Motor neuron (in vitro differentiated cells): Measurements from ENCODE around the gene DLX2. TPM values are rescaled to one million over a fixed set of nuclear protein-coding genes. Genes with fewer than 3 reads are reported as not detected.

Source experiments
- ATAC-seq, 8 experiments: fragments of 200-7000 bp; cut with Tn5 transposase; replicated peaks in 6 of 8; 2 replicates each; pipeline ENCODE4 v1.8.0; 2021; ENCODE audit warnings: mild to moderate bottlenecking in 8 of 8, moderate library complexity in 8 of 8
- H3K27ac ChIP-seq, 2 donors: fragments of 250-450 bp; sonication (Bioruptor Pico); 2 replicates each; pipeline ENCODE4 v1.9.0; 2021; ENCODE audit warnings: antibody characterized with exemption in 2 of 2, mild to moderate bottlenecking in 2 of 2, moderate library complexity in 1 of 2
- H3K4me1 ChIP-seq, 2 donors: fragments of 250-450 bp; sonication (Bioruptor Pico); replicated peaks in 1 of 2; 2 replicates each; pipeline ENCODE4 v1.6.1; 2021; ENCODE audit warnings: antibody characterized with exemption in 2 of 2, mild to moderate bottlenecking in 2 of 2, moderate library complexity in 1 of 2
- H3K4me3 ChIP-seq, 5 donors: fragments of 250-450 bp; sonication (Bioruptor Pico); 2 replicates each; pipeline ENCODE4 v1.9.0; 2021; ENCODE audit warnings: antibody characterized with exemption in 5 of 5, mild to moderate bottlenecking in 5 of 5, moderate library complexity in 4 of 5
- WGBS, 10 experiments: fragments of 450-650 bp; shearing (Covaris generic); methylation state at CpG; one replicate each; pipeline ENCODE4 v1.0.0; 2022; 5-methylcytosine and 5-hydroxymethylcytosine counted together
- in situ Hi-C, 9 experiments: fragments of 400-800 bp; cut with MboI; loops; one replicate each; pipeline ENCODE4 v1.15.0; 2021; ENCODE audit warnings: low sequenced_read_pairs in 9 of 9, low pct_unique_long_range_greater_than_20kb in 2 of 9; ENCODE audit not compliant: unreplicated experiment in 9 of 9
- total RNA-seq, 8 experiments: library from RNA; unstranded; fragments of 300-600 nt; gene quantifications; 2 replicates each; pipeline versions ENCODE4 v1.2.3 to v1.2.4, GENCODE V29; 2022

Gene DLX2
- total RNA-seq, 8 experiments from 2014 or later: 0.05 to 19.2 (median 0.32) TPM

- no peak for ATAC-seq
- Histone ChIP-seq H3K27ac (no peak overlapping the region), H3K4me3 (no peak overlapping the region), H3K4me1 (peaks cover 0 to 5% of the 10 kb centered on the region in 2 donors)
- WGBS, 10 experiments: 0 to 70% (median 8%) methylated on average over 1 to 25 of the region's 37 CpGs; no CpG with 5 or more reads in 1 of the 10 experiments
- in situ Hi-C loops: no loop called here
These were observed 14.3 kb downstream of the DLX2 start for GRCh38 chr2:172088245-172089004.

GRCh38 chr2:172087780-172088244 lies 14.9 kb downstream of the DLX2 start:
- WGBS, 10 experiments: 0 to 20% (median 2%) methylated on average over 1 to 13 of the region's 23 CpGs; no CpG with 5 or more reads in 4 of the 10 experiments
- ATAC-seq: no peak
- Histone ChIP-seq H3K4me3 (no peak overlapping the region), H3K27ac (no peak overlapping the region), H3K4me1 (peaks cover 0 to 5% of the 10 kb centered on the region in 2 donors)
- in situ Hi-C loops: no loop called here

GRCh38 chr2:172087207-172087779 lies 15.4 kb downstream of the DLX2 start:
- 0 to 80% (median 4%) methylated on average over 2 to 20 of the region's 31 CpGs; no CpG with 5 or more reads in 2 of the 10 experiments for WGBS, 10 experiments
- Histone ChIP-seq H3K27ac (no peak overlapping the region), H3K4me3 (no peak overlapping the region)

GRCh38 chr2:172086241-172087206 lies 16.2 kb downstream of the DLX2 start:
- 0 to 67% (median 0%) methylated on average over 1 to 17 of the region's 54 CpGs; no CpG with 5 or more reads in 1 of the 10 experiments for WGBS, 10 experiments
- no peak overlapping the region for H3K4me3 ChIP-seq
- no peak overlapping the region for H3K27ac ChIP-seq
- peaks cover 0 to 5% of the 10 kb centered on the region in 2 donors for H3K4me1 ChIP-seq
- in situ Hi-C loops: no loop called here
- no peak for ATAC-seq

More at GRCh38 chr2:172087207-172087779, 15.4 kb downstream of the DLX2 start:
- in situ Hi-C loops: no loop called here
- peaks cover 0 to 5% of the 10 kb centered on the region in 2 donors for H3K4me1 ChIP-seq
- no peak for ATAC-seq

DNA sequence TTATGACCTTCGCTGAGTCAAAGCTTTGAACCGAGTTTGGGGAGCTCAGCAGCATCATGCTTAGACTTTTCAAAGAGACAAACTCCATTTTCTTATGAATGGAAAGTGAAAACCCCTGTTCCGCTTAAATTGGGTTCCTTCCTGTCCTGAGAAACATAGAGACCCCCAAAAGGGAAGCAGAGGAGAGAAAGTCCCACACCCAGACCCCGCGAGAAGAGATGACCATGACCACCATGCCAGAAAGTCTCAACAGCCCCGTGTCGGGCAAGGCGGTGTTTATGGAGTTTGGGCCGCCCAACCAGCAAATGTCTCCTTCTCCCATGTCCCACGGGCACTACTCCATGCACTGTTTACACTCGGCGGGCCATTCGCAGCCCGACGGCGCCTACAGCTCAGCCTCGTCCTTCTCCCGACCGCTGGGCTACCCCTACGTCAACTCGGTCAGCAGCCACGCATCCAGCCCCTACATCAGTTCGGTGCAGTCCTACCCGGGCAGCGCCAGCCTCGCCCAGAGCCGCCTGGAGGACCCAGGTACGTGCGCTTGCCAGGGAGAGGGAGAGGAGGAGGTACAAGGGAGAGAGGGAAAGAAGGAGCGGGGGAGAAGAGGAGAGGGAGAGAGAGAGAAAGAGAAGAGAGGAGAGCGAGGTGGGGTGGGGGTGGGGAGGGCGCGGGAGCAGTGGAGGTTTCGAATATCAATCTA lies 17.1 kb downstream of the DLX2 start, which contains the start of gene DLX1:
TSS of gene DLX1 (plus strand) at position 48 of the 700 bp plus-strand sequence. CDS start at position 219, 171 bp downstream.
- WGBS, 10 experiments: 0% methylated on average over 1 to 11 of the region's 34 CpGs; no CpG with 5 or more reads in 5 of the 10 experiments
- ATAC-seq: peak; percentile 3 to 43 (median 10)
- no peak within 1 kb of the TSS for H3K27ac ChIP-seq
- H3K4me3 ChIP-seq: peak within 1 kb of the TSS; percentile 12 to 37 (median 31)
- H3K4me1 ChIP-seq: peaks cover 0 to 5% of the 10 kb centered on the region in 2 donors
- in situ Hi-C loops: no loop called here

DNA sequence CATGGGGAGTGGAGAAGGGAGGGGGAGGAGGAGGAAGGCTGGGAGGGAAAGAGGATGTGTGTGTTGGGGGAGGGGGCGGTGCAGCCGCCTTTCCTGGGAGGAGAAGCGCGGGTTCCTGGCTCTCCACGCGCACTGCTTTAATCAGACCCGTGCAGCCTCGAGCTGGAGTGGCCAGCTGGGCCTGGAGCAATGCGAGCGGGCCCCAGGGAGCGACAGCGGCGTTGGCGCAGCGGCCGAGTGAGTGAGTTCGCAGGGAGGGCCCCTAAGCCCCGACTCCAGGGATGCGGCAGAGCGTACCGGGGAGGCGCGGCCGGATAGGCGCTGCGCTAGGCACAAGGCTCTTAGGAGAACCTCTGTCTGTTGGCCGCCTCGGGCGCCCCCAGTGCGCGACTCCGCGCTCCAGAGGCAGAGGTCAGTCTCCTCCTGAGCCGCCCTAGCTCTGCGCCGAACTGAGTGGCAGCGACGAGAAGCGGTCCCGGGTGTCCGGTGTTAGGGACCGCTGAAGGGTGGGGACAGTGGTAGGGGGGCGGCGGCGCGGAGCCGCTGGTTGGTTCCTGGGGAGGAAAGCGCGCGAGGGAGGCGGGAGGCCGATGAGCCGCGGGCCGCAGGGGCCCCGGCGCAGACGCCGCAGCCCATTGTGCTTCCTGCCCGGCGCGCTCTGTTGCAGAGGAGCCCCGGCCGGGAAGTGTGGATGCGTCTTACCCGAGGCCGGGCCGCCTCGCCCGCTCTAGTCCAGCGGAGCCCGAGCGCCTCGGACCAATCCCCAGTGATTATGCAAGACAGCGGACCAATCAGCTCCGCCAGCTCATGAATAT lies 17.8 kb downstream of the DLX2 start:
- H3K27ac ChIP-seq: no peak overlapping the region
- peak overlapping the region; percentile 12 to 37 (median 31) for H3K4me3 ChIP-seq
- in situ Hi-C loops: no loop called here
- ATAC-seq: peak; percentile 94 to 98 (median 97)
- H3K4me1 ChIP-seq: peaks cover 0 to 5% of the 10 kb centered on the region in 2 donors
- WGBS, 10 experiments: 0 to 13% (median 0%) methylated on average over 3 to 10 of the region's 76 CpGs; no CpG with 5 or more reads in 7 of the 10 experiments

GRCh38 chr2:172084395-172084644 lies 18.4 kb downstream of the DLX2 start:
- peak overlapping the region in 2 of 5 donors; percentile 31 to 35 for H3K4me3 ChIP-seq
- 0 to 8% (median 2%) methylated on average over 2 to 4 of the region's 17 CpGs; no CpG with 5 or more reads in 6 of the 10 experiments for whole genome bisulfite sequencing, 10 experiments
- peaks cover 0 to 5% of the 10 kb centered on the region in 2 donors for H3K4me1 ChIP-seq
- no peak overlapping the region for H3K27ac ChIP-seq
- peak in 3 of 8 experiments; percentile 1 for ATAC-seq
- in situ Hi-C loops: no loop called here

GRCh38 chr2:172083628-172084394 lies 18.9 kb downstream of the DLX2 start:
- H3K4me3 ChIP-seq: no peak overlapping the region
- peaks cover 0 to 5% of the 10 kb centered on the region in 2 donors for H3K4me1 ChIP-seq
- no peak for ATAC-seq
- 0 to 45% (median 8%) methylated on average over 2 to 22 of the region's 23 CpGs for WGBS, 10 experiments
- H3K27ac ChIP-seq: no peak overlapping the region
- in situ Hi-C loops: no loop called here

- no peak overlapping the region for H3K27ac ChIP-seq
- WGBS, 10 experiments: 0 to 49% (median 8%) methylated on average over 3 to 11 of the region's 42 CpGs; no CpG with 5 or more reads in 2 of the 10 experiments
- no peak for ATAC-seq
- peaks cover 0 to 5% of the 10 kb centered on the region in 2 donors for H3K4me1 ChIP-seq
- in situ Hi-C loops: no loop called here
- no peak overlapping the region for H3K4me3 ChIP-seq
These were observed 19.6 kb downstream of the DLX2 start for GRCh38 chr2:172082944-172083627.

- ATAC-seq: no peak
- 2 to 90% (median 33%) methylated on average over 1 to 7 of the region's 14 CpGs; no CpG with 5 or more reads in 1 of the 10 experiments for WGBS, 10 experiments
- Histone ChIP-seq H3K27ac (no peak overlapping the region), H3K4me1 (peaks cover 0 to 5% of the 10 kb centered on the region in 2 donors), H3K4me3 (no peak overlapping the region)
- in situ Hi-C loops: no loop called here
These were observed 20.4 kb downstream of the DLX2 start for GRCh38 chr2:172082105-172082943.
